ENCODE data around the gene PRSS21.
A peak's percentile ranks its signal among the peaks of the same experiment; 100 is the strongest.

Gene PRSS21

DNA sequence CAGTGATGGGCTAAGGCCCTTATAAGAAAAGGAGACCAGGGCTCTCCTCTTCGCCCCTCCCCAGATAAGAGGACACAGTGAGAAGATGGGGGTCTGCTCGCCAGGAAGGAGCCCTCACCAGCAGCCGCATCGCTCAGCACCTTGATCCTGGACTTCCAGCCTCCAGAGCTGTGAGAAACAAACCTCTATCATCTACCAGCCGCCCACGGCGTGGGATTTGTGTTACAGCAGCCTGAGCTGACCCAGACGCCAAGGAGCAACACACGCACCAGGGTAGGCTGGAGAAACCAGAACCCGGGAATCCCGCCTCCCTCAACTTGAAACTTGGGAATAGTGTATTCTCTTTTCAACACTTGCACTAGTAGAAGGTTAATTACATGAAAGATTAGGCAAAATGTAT is 8.9 kb downstream of the PRSS21 start:
- no peak for DNase-seq (ENCODE audit: low read depth in 2 of 2)

- no peak for DNase-seq (ENCODE audit: low read depth in 2 of 2)
Observed at GRCh38 chr16:2826591-2827373, 9.7 kb downstream of the PRSS21 start.

- no peak for DNase-seq (ENCODE audit: low read depth in 2 of 2)
Observed at GRCh38 chr16:2827374-2827791, 10.3 kb downstream of the PRSS21 start.

GRCh38 chr16:2827831-2828520 is 10.9 kb downstream of the PRSS21 start:
- DNase-seq (ENCODE audit: low read depth in 2 of 2) = no peak

GRCh38 chr16:2828521-2828840 is 11.4 kb downstream of the PRSS21 start:
- DNase-seq (ENCODE audit: low read depth in 2 of 2) = no peak

GRCh38 chr16:2828876-2829430 is 11.9 kb downstream of the PRSS21 start:
- no peak for DNase-seq (ENCODE audit: low read depth in 2 of 2)

GRCh38 chr16:2829501-2830354 is 12.7 kb downstream of the PRSS21 start, which contains the start of gene ZG16B:
Gene ZG16B (plus strand): TSS chr16:2830303. CDS start chr16:2830442, 139 bp downstream.
- no peak for DNase-seq (ENCODE audit: low read depth in 2 of 2)

- no peak for DNase-seq (ENCODE audit: low read depth in 2 of 2)
Observed at GRCh38 chr16:2830355-2830695, 13.3 kb downstream of the PRSS21 start.

GRCh38 chr16:2831203-2831602 is 14.2 kb downstream of the PRSS21 start:
- no peak for DNase-seq (ENCODE audit: low read depth in 2 of 2)

DNA sequence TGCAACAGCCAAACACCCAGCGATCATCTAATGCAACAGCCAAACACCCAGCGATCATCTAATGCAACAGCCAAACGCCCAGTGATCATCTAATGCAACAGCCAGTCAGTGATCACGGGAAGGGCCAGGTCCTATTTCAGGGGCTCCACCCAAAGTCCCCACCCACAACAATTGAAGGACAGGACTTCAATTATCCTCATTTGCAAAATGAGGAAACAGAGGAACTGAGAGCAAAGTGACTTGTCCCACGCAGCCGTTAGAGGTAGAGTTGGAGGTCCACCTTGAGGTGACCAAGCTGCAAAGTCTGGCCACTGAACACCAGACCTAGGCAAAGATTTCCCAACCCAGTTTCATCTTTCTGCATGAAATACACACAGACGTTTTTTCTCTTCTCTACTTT is 16.7 kb downstream of the PRSS21 start:
- DNase-seq (ENCODE audit: low read depth in 2 of 2) = no peak

DNA sequence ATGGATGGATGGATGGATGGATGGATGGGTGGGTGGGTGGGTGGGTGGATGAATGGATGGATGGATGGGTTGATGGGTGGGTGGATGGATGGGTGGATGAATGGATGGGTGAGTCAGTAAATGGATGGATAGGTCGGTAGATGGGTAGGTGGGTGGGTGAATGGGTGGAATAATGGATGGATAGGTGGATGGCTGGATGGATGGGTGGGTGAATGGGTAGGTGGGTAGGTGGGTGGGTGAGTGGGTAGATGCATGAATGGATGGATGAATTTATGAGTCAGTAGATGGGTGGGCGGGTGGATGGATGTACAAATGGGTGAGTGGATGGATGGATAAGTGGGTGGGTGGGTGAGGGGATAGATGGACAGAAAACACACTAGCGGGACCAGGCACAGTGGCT is 17.9 kb downstream of the PRSS21 start:
- no peak for DNase-seq (ENCODE audit: low read depth in 2 of 2)

DNA sequence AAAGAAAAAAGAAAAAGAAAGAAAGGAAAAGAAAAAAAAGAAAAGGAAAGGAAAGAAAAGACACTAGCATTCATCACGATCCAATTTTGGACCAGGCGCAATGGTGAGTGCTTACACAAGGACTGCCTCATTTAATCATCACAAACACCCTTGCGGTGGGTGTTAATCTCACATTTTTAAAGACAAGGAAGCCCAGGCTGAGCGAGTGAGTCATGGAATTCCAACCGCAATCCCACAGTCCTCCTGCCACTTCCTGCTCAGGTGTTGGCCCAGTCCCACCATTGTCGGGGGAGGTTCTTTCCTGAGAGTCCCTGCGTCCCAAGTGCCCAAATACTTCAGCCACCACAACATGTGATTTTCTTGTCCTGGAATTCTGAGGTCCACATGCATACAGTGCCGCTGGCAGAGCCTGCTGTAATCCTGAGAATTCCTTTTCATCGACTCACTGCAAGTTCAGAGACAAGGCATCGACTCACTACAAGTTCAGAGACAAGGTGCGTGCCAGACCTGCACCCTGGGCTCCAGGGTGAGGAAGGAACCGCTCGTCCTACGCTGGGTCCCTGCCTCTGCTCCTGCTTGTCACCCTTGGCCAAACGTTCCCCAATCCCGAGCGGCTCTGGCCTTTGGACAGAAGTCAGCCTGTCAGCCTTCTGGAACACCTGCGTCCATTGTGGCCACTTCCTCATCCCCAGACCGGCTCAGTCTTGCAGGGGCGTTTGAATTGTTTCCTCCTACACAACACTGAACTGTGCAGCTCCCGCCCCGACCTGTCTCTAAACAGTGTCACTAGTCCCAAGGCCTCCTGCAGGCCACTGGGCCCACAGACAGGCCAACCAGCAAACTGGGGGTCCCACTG is 18.8 kb downstream of the PRSS21 start:
- peak; percentile 97 to 98 for DNase-seq (ENCODE audit: low read depth in 2 of 2)

- no peak for DNase-seq (ENCODE audit: low read depth in 2 of 2)
Observed at GRCh38 chr16:2836646-2837508, 19.8 kb downstream of the PRSS21 start.

- DNase-seq (ENCODE audit: low read depth in 2 of 2) = peak; percentile 33 to 36
Observed at GRCh38 chr16:2838928-2839327, 21.9 kb downstream of the PRSS21 start.

- DNase-seq (ENCODE audit: low read depth in 2 of 2) = no peak
Observed at GRCh38 chr16:2839650-2840450, 22.8 kb downstream of the PRSS21 start.

GRCh38 chr16:2840914-2841313 is 23.9 kb downstream of the PRSS21 start:
- no peak for DNase-seq (ENCODE audit: low read depth in 2 of 2)

GRCh38 chr16:2841606-2842339 is 24.7 kb downstream of the PRSS21 start:
- no peak for DNase-seq (ENCODE audit: low read depth in 2 of 2)

GRCh38 chr16:2842340-2843000 is 25.4 kb downstream of the PRSS21 start:
- DNase-seq (ENCODE audit: low read depth in 2 of 2) = no peak
